K562 (cell line): ENCODE measurements around the gene CLEC2L. TPM values are rescaled to one million over a fixed set of nuclear protein-coding genes. Genes with fewer than 3 reads are reported as not detected.

Experiments
- ATAC-seq: fragments of 200-7000 bp; cut with Tn5 transposase; 3 replicates; pipeline ENCODE4 v1.9.1; 2020; ENCODE audit warnings: moderate library complexity
- BruUV-seq: library from RNA; stranded (reverse); fragments of 400-500 nt; replicated peaks from 2 replicates; lab custom pipeline; 2021; lab: Mats Ljungman, UMichigan
- CTCF ChIA-PET: fragments of 300-600 bp; formaldehyde crosslinking; extraction: SDS; loops from one replicate; lab custom pipeline; 2021; ENCODE audit warnings: low intra/inter-chr PET ratio; lab: Yijun Ruan, JAX
- POLR2A ChIA-PET: fragments of 300-600, 350-650 bp; sonication (Branson Sonifier 250); formaldehyde crosslinking; extraction: SDS; loops from one replicate; lab custom pipeline; 2021; ENCODE audit warnings: antibody characterized with exemption, inconsistent platforms; lab: Yijun Ruan, JAX
- DNase-seq, 4 experiments: peaks; one replicate each; pipeline versions ENCODE4 v3.0.0 to v3.0.0-alpha.2; 2011 to 2018; ENCODE audit warnings: low spot score in 3 of 4, mixed read lengths in 3 of 4; ENCODE audit errors: extremely low read depth in 1 of 4
- FAIRE-seq: peaks from 2 replicates; lab custom pipeline; 2011; peaks lifted over from hg19 to GRCh38; lab: Jason Lieb, UNC
- H2AFZ ChIP-seq: 2 replicates; pipeline ENCODE4 v1.6.0; 2011; ENCODE audit warnings: low read depth, low read length, control low read depth, inconsistent platforms
- H3K27ac ChIP-seq: fragments of 200-600 bp; 3 replicates; pipeline ENCODE4 v1.8.0; 2011; ENCODE audit warnings: low read depth, mild to moderate bottlenecking, control low read depth, inconsistent platforms, low read length, moderate library complexity, mixed read lengths; ENCODE audit errors: extremely low read depth
- H3K27me3 ChIP-seq, 2 experiments: fragments of 300-600 bp in 1 of 2; 2 replicates in 1 of 2; 3 replicates in 1 of 2; pipeline versions ENCODE4 v1.6.0 to v1.8.0; 2011; ENCODE audit warnings: inconsistent platforms in 2 of 2, low read length in 2 of 2, mild to moderate bottlenecking in 1 of 2, mixed read lengths in 1 of 2, moderate library complexity in 1 of 2; ENCODE audit not compliant: control insufficient read depth in 2 of 2, insufficient read depth in 2 of 2
- H3K36me3 ChIP-seq: fragments of 300-600 bp; 3 replicates; pipeline ENCODE4 v1.8.0; 2011; ENCODE audit warnings: mild to moderate bottlenecking, low read length, inconsistent platforms; ENCODE audit not compliant: control insufficient read depth, insufficient read depth
- H3K4me1 ChIP-seq, 2 experiments: fragments of 200-600 bp in 1 of 2; replicated peaks in 1 of 2; 2 replicates in 1 of 2; 3 replicates in 1 of 2; pipeline versions ENCODE4 v1.5.1 to v1.8.0; 2011; ENCODE audit warnings: inconsistent platforms in 2 of 2, low read length in 2 of 2, mild to moderate bottlenecking in 1 of 2, mixed read lengths in 1 of 2, moderate library complexity in 1 of 2; ENCODE audit not compliant: control insufficient read depth in 2 of 2, insufficient read depth in 2 of 2
- H3K4me2 ChIP-seq: 2 replicates; pipeline ENCODE4 v1.6.1; 2011; ENCODE audit warnings: low read length, control low read depth, inconsistent platforms, mixed read lengths; ENCODE audit not compliant: insufficient read depth
- H3K4me3 ChIP-seq: fragments of 200-600 bp; sonication (generic), shearing (Covaris generic); 2 replicates; pipeline ENCODE4 v1.5.1; 2016; ENCODE audit warnings: control low read depth, inconsistent platforms
- H3K79me2 ChIP-seq: fragments of 200-600 bp; 3 replicates; pipeline ENCODE4 v1.8.0; 2011; ENCODE audit warnings: low read length, inconsistent platforms; ENCODE audit not compliant: control insufficient read depth, insufficient read depth
- H3K9ac ChIP-seq, 2 experiments: 2 replicates each; pipeline versions ENCODE4 v1.6.0 to v1.6.1; 2011; ENCODE audit warnings: low read depth in 2 of 2, low read length in 2 of 2, control low read depth in 1 of 2, inconsistent platforms in 1 of 2, mild to moderate bottlenecking in 1 of 2, mixed read lengths in 1 of 2; ENCODE audit not compliant: insufficient read depth in 1 of 2
- H3K9me1 ChIP-seq: one replicate; pipeline ENCODE4 v1.6.0; 2011; ENCODE audit warnings: inconsistent platforms, mild to moderate bottlenecking, low read length, moderate library complexity; ENCODE audit not compliant: control insufficient read depth, insufficient read depth
- H3K9me3 ChIP-seq: replicated peaks from 2 replicates; pipeline ENCODE4 v1.5.1; 2011; ENCODE audit warnings: low read depth, low read length, inconsistent platforms; ENCODE audit not compliant: control insufficient read depth, insufficient read depth
- H4K20me1 ChIP-seq: replicated peaks from 2 replicates; pipeline ENCODE4 v1.6.1; 2011; ENCODE audit warnings: low read length, inconsistent platforms, mixed read lengths; ENCODE audit not compliant: control insufficient read depth, insufficient read depth
- AFF1 ChIP-seq, 2 experiments: fragments of 450-650 bp; IDR thresholded peaks; 2 replicates each; pipeline ENCODE4 v1.6.1; 2018; ENCODE audit warnings: mild to moderate bottlenecking in 2 of 2, low read depth in 1 of 2; ENCODE audit not compliant: partially characterized antibody in 2 of 2
- CC2D1A ChIP-seq: fragments of 450-650 bp; IDR thresholded peaks from 2 replicates; pipeline ENCODE4 v1.6.1; 2017; ENCODE audit warnings: mild to moderate bottlenecking
- CXXC5 ChIP-seq: fragments of 250-450 bp; sonication (Bioruptor Pico); IDR thresholded peaks from 2 replicates; pipeline ENCODE4 v1.8.0; 2022; ENCODE audit warnings: inconsistent platforms, mild to moderate bottlenecking, moderate library complexity
- E4F1 ChIP-seq: fragments of 250-450 bp; sonication (Bioruptor Pico); IDR thresholded peaks from 2 replicates; pipeline ENCODE4 v1.5.0; 2021; ENCODE audit warnings: mild to moderate bottlenecking, borderline replicate concordance
- HIVEP1 ChIP-seq: fragments of 250-450 bp; sonication (Bioruptor Pico); IDR thresholded peaks from 2 replicates; pipeline ENCODE4 v1.4.0; 2020; ENCODE audit warnings: mild to moderate bottlenecking
- KLF13 ChIP-seq: fragments of 450-650 bp; IDR thresholded peaks from 2 replicates; pipeline ENCODE4 v1.6.1; 2016; ENCODE audit warnings: missing genetic modification characterization, low read depth, mild to moderate bottlenecking, missing compliant biosample characterization, moderate library complexity, borderline replicate concordance
- NFYB ChIP-seq: IDR thresholded peaks from 2 replicates; pipeline ENCODE4 v1.6.1; 2011; ENCODE audit warnings: mild to moderate bottlenecking, moderate library complexity; ENCODE audit not compliant: insufficient read length; ENCODE audit errors: extremely low read depth
- NONO ChIP-seq, 2 experiments: fragments of 200-400 bp in 1 of 2; fragments of 450-650 bp in 1 of 2; formaldehyde crosslinking in 1 of 2; IDR thresholded peaks; 2 replicates each; pipeline ENCODE4 v1.6.1; 2017; ENCODE audit warnings: low read depth in 2 of 2, mild to moderate bottlenecking in 2 of 2, moderate library complexity in 2 of 2, low read length in 1 of 2
- PHF20 ChIP-seq: fragments of 450-650 bp; IDR thresholded peaks from 2 replicates; pipeline ENCODE4 v1.6.1; 2018; ENCODE audit not compliant: partially characterized antibody
- RFX1 ChIP-seq: fragments of 450-650 bp; IDR thresholded peaks from 2 replicates; pipeline ENCODE4 v1.6.1; 2016; ENCODE audit warnings: mild to moderate bottlenecking, moderate library complexity
- RFX7 ChIP-seq: fragments of 250-450 bp; sonication (Bioruptor Pico); IDR thresholded peaks from 2 replicates; pipeline ENCODE4 v1.5.1; 2021; ENCODE audit warnings: mild to moderate bottlenecking
- USF2 ChIP-seq: sonication (generic); formaldehyde crosslinking; IDR thresholded peaks from 2 replicates; pipeline ENCODE4 v1.5.0; 2020; ENCODE audit warnings: missing genetic modification reagents
- ZNF140 ChIP-seq: fragments of 250-450 bp; sonication (Bioruptor Pico); IDR thresholded peaks from 2 replicates; pipeline ENCODE4 v1.8.0; 2021; ENCODE audit warnings: moderate library complexity, mild to moderate bottlenecking, inconsistent platforms
- ZNF766 ChIP-seq: fragments of 200-800 bp; sonication (Bioruptor generic); conservative IDR thresholded peaks from 2 replicates; pipeline ENCODE4 v1.6.1; 2016; ENCODE audit warnings: missing genetic modification characterization, missing compliant biosample characterization
- WGBS: fragments of 100-300 bp; shearing (Covaris generic); methylation state at CpG from one replicate; pipeline ENCODE4 v1.1.6; 2016; ENCODE audit warnings: low coverage, mixed read lengths; ENCODE audit not compliant: insufficient coverage; ENCODE audit errors: missing lambda C conversion rate; 5-methylcytosine and 5-hydroxymethylcytosine counted together
- in situ Hi-C: fragments of 300-500 bp; cut with MboI; formaldehyde crosslinking; loops from 4 replicates; pipeline ENCODE4 v1.15.0; 2018; ENCODE audit warnings: inconsistent platforms, mixed read lengths
- intact Hi-C: fragments of 100-400 bp; cut with micrococcal nuclease; formaldehyde crosslinking; loops from 2 replicates; pipeline ENCODE4 v1.14.2; 2022
- polyA plus RNA-seq, 8 experiments: library from polyadenylated mRNA; depleted of rRNA in 4 of 8; stranded (reverse) in 5 of 8; unstranded in 3 of 8; fragments of >200 nt; fragmentation: Nextera tagmentation in 2 of 8; fragmentation: Illumina TruSeq in 1 of 8; extraction: Ambion mirVana in 2 of 8; extraction: Trizol in 1 of 8; gene quantifications; 2 replicates each; pipeline versions ENCODE4 v1.2.1 to v1.2.3, GENCODE V29; 2011 to 2014; ENCODE audit warnings: inconsistent platforms in 1 of 8, missing spikeins in 1 of 8
- total RNA-seq, 7 experiments: library from RNA; depleted of rRNA in 6 of 7; stranded (reverse); fragments of >200 nt in 6 of 7; fragmentation: Illumina TruSeq in 2 of 7; extraction: Trizol in 2 of 7; gene quantifications; 2 replicates each; pipeline versions ENCODE4 v1.2.1 to v1.2.3, GENCODE V29; 2011 to 2021; ENCODE audit warnings: low replicate concordance in 1 of 7

CLEC2L gene
- total and polyA plus RNA-seq, 9 of the 15 experiments (the other 6 are each of a cell fraction or from before 2014, with no cell fraction given), result 0.84 to 5.5 (median 1.8) TPM

GRCh38 chr7:139576179-139576973 lies 52.9 kb downstream of the CLEC2L start:
- Histone ChIP-seq H3K27me3 (no peaks in the 10 kb centered on the region), H3K4me2 (no peak overlapping the region), H4K20me1 (no peaks in the 10 kb centered on the region), H3K9me3 (no peaks in the 10 kb centered on the region), H3K9me1 (no peaks in the 10 kb centered on the region), H3K9ac (peak overlapping the region in 1 of 2 experiments; percentile 39; a peak in 1 of 4 replicates), H3K4me3 (no peak overlapping the region), H3K27ac (no peak overlapping the region), H3K4me1 (peaks cover 0 to 12% of the 10 kb centered on the region in 2 experiments; a peak in 2 of 5 replicates), H2AFZ (no peak overlapping the region), H3K79me2 (no peaks in the 10 kb centered on the region), H3K36me3 (peaks cover 7% of the 10 kb centered on the region; the same call in 1 of the 3 replicates)
- intact Hi-C loops (no loop called here), in situ Hi-C loops (no loop called here)
- DNase-seq, result no peak
- ChIA-PET POLR2A (interaction anchor here (0.6 to 1.2 kb wide), 3 partner anchors 11 to 42 kb away, joined by 3 to 5 read pairs (median 4); no protein-coding TSS in a partner anchor), CTCF (interaction anchor here (1.0 kb wide), 2 partner anchors 44 to 427 kb away, joined by 3 read pairs; no protein-coding TSS in a partner anchor)
- BruUV-seq, result no TSS peak
- 41% methylated on average over 11 of the region's 11 CpGs for WGBS
- peak; percentile 41; the same call in 2 of the 3 replicates for ATAC-seq
- FAIRE-seq, result no peak
- TF ChIP-seq AFF1 (IDR thresholded peaks at IDR 0.05; ENCODE audit: low read depth in 1 of 2, partially characterized antibody in 2 of 2) (no peak), RFX1 (no peak), HIVEP1 (no peak), NONO (IDR thresholded peaks at IDR 0.05; ENCODE audit: low read depth in 2 of 2, low read length in 1 of 2) (no peak), CXXC5 (CRISPR knock-in tag) (no peak), ZNF766 (CRISPR knock-in tag) (no peak), KLF13 (tag) (no peak), RFX7 (CRISPR knock-in tag) (no peak), USF2 (CRISPR knock-in tag) (no peak), NFYB (no peak), PHF20 (no peak), E4F1 (no peak), ZNF140 (CRISPR knock-in tag) (no peak), CC2D1A (no peak)
